GM12801 (cell line): ENCODE measurements around the gene TMEM184C.

Source experiments
- CTCF ChIP-seq: IDR thresholded peaks from one replicate; pipeline ENCODE4 v1.5.1; 2011; ENCODE audit warnings: control low read depth; ENCODE audit not compliant: insufficient read length; ENCODE audit errors: extremely low read depth

The TMEM184C gene

GRCh38 chr4:147651563-147651962 lies 34.4 kb downstream of the TMEM184C start:
- TF ChIP-seq CTCF = no peak

GRCh38 chr4:147655639-147656038 lies 38.4 kb downstream of the TMEM184C start:
- no peak for TF ChIP-seq CTCF

DNA sequence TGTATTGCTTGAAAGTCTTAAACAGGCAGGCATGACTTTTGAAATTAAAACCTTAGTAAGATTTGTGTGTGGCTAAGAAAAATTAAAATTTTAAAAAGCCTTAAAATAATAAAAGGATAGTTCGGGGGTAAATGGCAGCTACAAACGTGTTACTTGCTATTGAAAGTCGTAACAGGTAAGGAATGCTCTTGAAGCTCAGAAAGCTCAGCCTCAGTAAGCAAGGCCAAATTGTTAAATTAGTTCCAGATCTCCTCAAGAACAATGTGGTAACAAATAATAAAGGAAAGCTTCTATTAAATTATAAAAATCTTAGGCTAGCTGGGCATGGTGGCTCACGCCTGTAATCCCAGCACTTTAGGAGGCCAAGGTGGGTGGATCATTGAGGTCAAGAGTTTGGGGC lies 41.3 kb downstream of the TMEM184C start:
- TF ChIP-seq CTCF = no peak

DNA sequence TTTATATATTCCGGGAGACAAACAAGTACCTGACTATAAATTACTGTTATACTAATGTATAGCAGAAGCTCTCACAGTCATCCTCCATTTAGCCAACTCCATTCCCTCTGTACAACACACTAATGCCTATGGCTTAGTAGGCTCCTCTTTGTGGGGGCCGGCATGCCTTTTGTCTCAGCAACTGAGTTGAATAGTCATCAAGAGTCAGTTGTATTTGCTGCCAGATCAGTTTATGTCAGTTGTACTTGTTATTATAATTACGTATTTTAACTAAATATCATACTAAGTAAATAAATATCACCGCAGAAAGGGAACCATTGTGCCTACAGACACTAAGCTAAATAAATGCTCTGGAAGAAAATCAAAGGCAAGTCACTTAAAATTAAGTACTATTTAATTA lies 56.9 kb downstream of the TMEM184C start:
- TF ChIP-seq CTCF = no peak

DNA sequence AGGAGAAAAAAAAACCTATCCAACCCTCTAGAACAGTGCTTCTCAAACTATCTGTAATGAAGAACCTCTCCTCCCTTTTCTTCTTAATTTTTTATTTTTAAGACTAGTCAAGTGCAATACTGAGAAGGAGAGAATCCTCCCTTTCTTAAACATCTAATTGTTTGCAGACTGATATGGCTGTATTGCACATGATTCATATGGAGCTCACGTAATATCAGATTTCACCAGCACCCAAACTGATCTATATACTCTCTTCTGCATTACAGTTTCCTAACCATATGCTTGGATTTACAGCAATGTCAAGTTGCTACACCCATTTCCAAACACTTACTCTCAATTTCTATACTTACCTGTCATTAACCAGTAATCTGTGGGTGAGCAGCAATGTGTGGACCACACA lies 57.3 kb downstream of the TMEM184C start:
- no peak for TF ChIP-seq CTCF

DNA sequence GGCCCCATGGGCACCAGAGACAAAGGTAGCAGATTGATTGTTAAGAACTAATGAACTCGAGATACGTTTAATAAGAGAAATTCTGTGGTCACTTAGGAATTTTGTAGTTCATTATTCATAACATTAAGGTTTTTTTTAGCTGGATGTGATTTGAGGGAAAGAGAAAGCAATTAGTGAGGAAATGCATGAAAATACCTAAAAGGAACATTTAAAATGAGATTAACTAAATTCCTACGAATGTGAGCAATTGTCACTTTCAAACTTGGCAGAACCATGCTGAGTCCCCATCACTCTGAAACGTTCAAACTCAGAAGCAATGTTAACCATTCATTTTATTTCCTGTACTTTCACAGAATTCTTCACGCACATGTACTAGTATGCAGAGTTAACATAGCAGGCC lies 60.9 kb downstream of the TMEM184C start:
- TF ChIP-seq CTCF = no peak

- no peak for TF ChIP-seq CTCF
Measured at GRCh38 chr4:147678796-147679549, 61.8 kb downstream of the TMEM184C start.
